Stimulated activated CD8-positive, alpha-beta memory T cell treated with anti-CD3 and anti-CD28 coated beads, Interleukin-7, amount 100 ng/mL, for 48 hours (primary cell): Measurements from ENCODE around the gene SSTR4.

Experiments
- DNase-seq, 2 donors: peaks; one replicate each; pipeline ENCODE4 v3.0.0-alpha.2; 2020; ENCODE audit warnings: low read depth in 1 of 2; ENCODE audit errors: extremely low read depth in 1 of 2

SSTR4 gene

GRCh38 chr20:23039885-23040508, 4.9 kb downstream of the SSTR4 start:
- no peak for DNase-seq

- no peak for DNase-seq
These were observed 7.2 kb downstream of the SSTR4 start for GRCh38 chr20:23042270-23042669.

GRCh38 chr20:23043376-23043775, 8.3 kb downstream of the SSTR4 start:
- no peak for DNase-seq

GRCh38 chr20:23046431-23046830, 11.3 kb downstream of the SSTR4 start:
- no peak for DNase-seq

GRCh38 chr20:23047001-23047737, 12.1 kb downstream of the SSTR4 start:
- DNase-seq: no peak

GRCh38 chr20:23047738-23048214, 12.7 kb downstream of the SSTR4 start:
- no peak for DNase-seq

- DNase-seq: no peak
These were observed 13.4 kb downstream of the SSTR4 start for GRCh38 chr20:23048283-23049200.

- DNase-seq: no peak
These were observed 14.3 kb downstream of the SSTR4 start, which contains the start of gene THBD for GRCh38 chr20:23049201-23050075. Gene THBD (minus strand): TSS chr20:23049672. CDS start chr20:23049504, 168 bp downstream.

- DNase-seq: no peak
These were observed 15.1 kb downstream of the SSTR4 start for GRCh38 chr20:23050076-23050838.

- no peak for DNase-seq
These were observed 15.9 kb downstream of the SSTR4 start for GRCh38 chr20:23050847-23051627.

- DNase-seq: no peak
These were observed 17.8 kb downstream of the SSTR4 start for GRCh38 chr20:23052904-23053303.

- no peak for DNase-seq
These were observed 23.1 kb downstream of the SSTR4 start for GRCh38 chr20:23058240-23058639.

GRCh38 chr20:23059001-23059400, 23.9 kb downstream of the SSTR4 start:
- DNase-seq: no peak

- DNase-seq: no peak
These were observed 24.7 kb downstream of the SSTR4 start for GRCh38 chr20:23059846-23060245.

- no peak for DNase-seq
These were observed 25.5 kb downstream of the SSTR4 start for GRCh38 chr20:23060629-23061028.

- DNase-seq: no peak
These were observed 26.1 kb downstream of the SSTR4 start for GRCh38 chr20:23061262-23061661.

GRCh38 chr20:23061734-23062561, 26.8 kb downstream of the SSTR4 start:
- DNase-seq: no peak

- no peak for DNase-seq
These were observed 27.5 kb downstream of the SSTR4 start for GRCh38 chr20:23062632-23063031.
